Epithelial cell of proximal tubule (primary cell): ENCODE data around the gene PPCDC. TPM values are rescaled to one million over a fixed set of nuclear protein-coding genes. Genes with fewer than 3 reads are reported as not detected.
A peak's percentile ranks its signal among the peaks of the same experiment; 100 is the strongest.

Source experiments
- DNase-seq: peaks from one replicate; pipeline ENCODE4 v3.0.0-alpha.2; 2011; ENCODE audit warnings: low read depth
- H3K4me3 ChIP-seq: 2 replicates; pipeline ENCODE4 v1.5.1; 2011; ENCODE audit warnings: low read depth, mild to moderate bottlenecking, low read length
- CTCF ChIP-seq: conservative IDR thresholded peaks from 2 replicates; pipeline ENCODE4 v1.5.1; 2012; ENCODE audit warnings: low read depth, mild to moderate bottlenecking, low read length
- total RNA-seq: library from RNA; depleted of rRNA; stranded (reverse); fragments of >200 nt; gene quantifications from 2 replicates; pipeline ENCODE4 v1.2.3, GENCODE V29; 2015

The PPCDC gene
- total RNA-seq, 1 donor from 2014 or later = 26.1 TPM

GRCh38 chr15:75023872-75024636 lies 664 bp downstream of the PPCDC start:
- no peak for DNase-seq
- H3K4me3 ChIP-seq = peak overlapping the region; percentile 96
- no peak for TF ChIP-seq CTCF

GRCh38 chr15:75025107-75025506 lies 1.7 kb downstream of the PPCDC start:
- no peak for DNase-seq
- no peak for TF ChIP-seq CTCF
- H3K4me3 ChIP-seq = no peak overlapping the region

- no peak overlapping the region for H3K4me3 ChIP-seq
- TF ChIP-seq CTCF = no peak
- no peak for DNase-seq
These were observed 2.3 kb downstream of the PPCDC start for GRCh38 chr15:75025548-75026260.

- H3K4me3 ChIP-seq = no peak overlapping the region
- no peak for DNase-seq
These were observed 4.2 kb downstream of the PPCDC start for GRCh38 chr15:75027551-75027950.

GRCh38 chr15:75028991-75029377 lies 5.6 kb downstream of the PPCDC start:
- no peak for TF ChIP-seq CTCF
- no peak overlapping the region for H3K4me3 ChIP-seq
- DNase-seq = no peak

More at GRCh38 chr15:75027551-75027950, 4.2 kb downstream of the PPCDC start:
- TF ChIP-seq CTCF = no peak

GRCh38 chr15:75029378-75030022 lies 6.1 kb downstream of the PPCDC start:
- DNase-seq = no peak
- TF ChIP-seq CTCF = peak; percentile 90
- no peak overlapping the region for H3K4me3 ChIP-seq
